Motor neuron (in vitro differentiated cells): Measurements from ENCODE around the gene NCR1. TPM values are rescaled to one million over a fixed set of nuclear protein-coding genes. Genes with fewer than 3 reads are reported as not detected.
"Not testable (repeated sequence)": the region's sequence is repeated elsewhere in the genome, so short reads cannot be mapped to it uniquely, and the experiment has no call there.

ENCODE experiments used
- ATAC-seq, 8 experiments: fragments of 200-7000 bp; cut with Tn5 transposase; replicated peaks in 6 of 8; 2 replicates each; pipeline ENCODE4 v1.8.0; 2021; ENCODE audit warnings: mild to moderate bottlenecking in 8 of 8, moderate library complexity in 8 of 8
- H3K27ac ChIP-seq, 2 donors: fragments of 250-450 bp; sonication (Bioruptor Pico); 2 replicates each; pipeline ENCODE4 v1.9.0; 2021; ENCODE audit warnings: antibody characterized with exemption in 2 of 2, mild to moderate bottlenecking in 2 of 2, moderate library complexity in 1 of 2
- H3K4me1 ChIP-seq, 2 donors: fragments of 250-450 bp; sonication (Bioruptor Pico); replicated peaks in 1 of 2; 2 replicates each; pipeline ENCODE4 v1.6.1; 2021; ENCODE audit warnings: antibody characterized with exemption in 2 of 2, mild to moderate bottlenecking in 2 of 2, moderate library complexity in 1 of 2
- H3K4me3 ChIP-seq, 5 donors: fragments of 250-450 bp; sonication (Bioruptor Pico); 2 replicates each; pipeline ENCODE4 v1.9.0; 2021; ENCODE audit warnings: antibody characterized with exemption in 5 of 5, mild to moderate bottlenecking in 5 of 5, moderate library complexity in 4 of 5
- WGBS, 10 experiments: fragments of 450-650 bp; shearing (Covaris generic); methylation state at CpG; one replicate each; pipeline ENCODE4 v1.0.0; 2022; 5-methylcytosine and 5-hydroxymethylcytosine counted together
- in situ Hi-C, 9 experiments: fragments of 400-800 bp; cut with MboI; loops; one replicate each; pipeline ENCODE4 v1.15.0; 2021; ENCODE audit warnings: low sequenced_read_pairs in 9 of 9, low pct_unique_long_range_greater_than_20kb in 2 of 9; ENCODE audit not compliant: unreplicated experiment in 9 of 9
- total RNA-seq, 8 experiments: library from RNA; unstranded; fragments of 300-600 nt; gene quantifications; 2 replicates each; pipeline versions ENCODE4 v1.2.3 to v1.2.4, GENCODE V29; 2022

The NCR1 gene
- under 1 TPM in 1 of 8 experiments, not detected in 7; 0.14 TPM for total RNA-seq

- ATAC-seq, result peak in 1 of 8 experiments; percentile 35
- 0 to 78% (median 31%) methylated on average over 2 to 7 of the region's 22 CpGs; no CpG with 5 or more reads in 3 of the 10 experiments for WGBS, 10 experiments
- in situ Hi-C loops, result no loop called here
Observed at GRCh38 chr19:54905803-54906511, at the start of gene NCR1. Gene NCR1 (plus strand): TSS chr19:54906148. CDS start chr19:54906188, 40 bp downstream.

GRCh38 chr19:54858476-54858875 is 47.5 kb upstream of the NCR1 start:
- H3K4me1 ChIP-seq, in situ Hi-C loops, H3K4me3 ChIP-seq, ATAC-seq, H3K27ac ChIP-seq: not testable (repeated sequence)
- WGBS, 10 experiments, result 20 to 33% methylated on average over 1 of the region's 3 CpGs; no CpG with 5 or more reads in 8 of the 10 experiments

More at GRCh38 chr19:54905803-54906511, at the start of gene NCR1:
- Histone ChIP-seq H3K27ac (no peak within 1 kb of the TSS), H3K4me1 (no peaks in the 10 kb centered on the region), H3K4me3 (no peak within 1 kb of the TSS)

GRCh38 chr19:54859421-54859820 is 46.5 kb upstream of the NCR1 start:
- WGBS, 10 experiments, result 0 to 80% (median 32%) methylated on average over 1 to 4 of the region's 7 CpGs; no CpG with 5 or more reads in 4 of the 10 experiments
- H3K27ac ChIP-seq, H3K4me3 ChIP-seq, H3K4me1 ChIP-seq, in situ Hi-C loops, ATAC-seq: not testable (repeated sequence)

GRCh38 chr19:54863459-54863858 is 42.5 kb upstream of the NCR1 start:
- H3K4me3 ChIP-seq, H3K27ac ChIP-seq, in situ Hi-C loops, H3K4me1 ChIP-seq, ATAC-seq: not testable (repeated sequence)
- WGBS, 10 experiments, result no CpG with 5 or more reads among the region's 3 CpGs

- in situ Hi-C loops, result no loop called here
- H3K4me1 ChIP-seq, result no peaks in the 10 kb centered on the region
- 0 to 60% (median 36%) methylated on average over 1 to 3 of the region's 3 CpGs; no CpG with 5 or more reads in 3 of the 10 experiments for WGBS, 10 experiments
- H3K27ac ChIP-seq, result no peak overlapping the region
- no peak overlapping the region for H3K4me3 ChIP-seq
- no peak for ATAC-seq
Observed at GRCh38 chr19:54871696-54872095, 34.3 kb upstream of the NCR1 start.

GRCh38 chr19:54873990-54874389 is 32.0 kb upstream of the NCR1 start, which contains the start of gene FCAR:
Gene FCAR (plus strand): TSS chr19:54874235. CDS start chr19:54874290, 55 bp downstream.
- 10 to 80% (median 38%) methylated on average over 1 to 8 of the region's 8 CpGs; no CpG with 5 or more reads in 2 of the 10 experiments for WGBS, 10 experiments
- Histone ChIP-seq H3K27ac (no peak within 1 kb of the TSS), H3K4me1 (no peaks in the 10 kb centered on the region), H3K4me3 (no peak within 1 kb of the TSS)
- in situ Hi-C loops, result no loop called here
- ATAC-seq, result no peak

GRCh38 chr19:54875506-54875905 is 30.4 kb upstream of the NCR1 start:
- Histone ChIP-seq H3K27ac (no peak overlapping the region), H3K4me1 (no peaks in the 10 kb centered on the region), H3K4me3 (no peak overlapping the region)
- in situ Hi-C loops, result no loop called here
- 0 to 86% (median 17%) methylated on average over 1 to 2 of the region's 2 CpGs; no CpG with 5 or more reads in 1 of the 10 experiments for WGBS, 10 experiments
- no peak for ATAC-seq

GRCh38 chr19:54877471-54877870 is 28.5 kb upstream of the NCR1 start:
- no peak overlapping the region for H3K27ac ChIP-seq
- ATAC-seq, result no peak
- H3K4me1 ChIP-seq, result no peaks in the 10 kb centered on the region
- WGBS, 10 experiments, result 0 to 39% (median 23%) methylated on average over 1 to 3 of the region's 3 CpGs; no CpG with 5 or more reads in 1 of the 10 experiments
- in situ Hi-C loops, result no loop called here
- no peak overlapping the region for H3K4me3 ChIP-seq

GRCh38 chr19:54881884-54882283 is 24.1 kb upstream of the NCR1 start:
- WGBS, 10 experiments, result 0 to 80% methylated on average over 1 of the region's 6 CpGs; no CpG with 5 or more reads in 8 of the 10 experiments
- Histone ChIP-seq H3K4me1 (no peaks in the 10 kb centered on the region), H3K27ac (no peak overlapping the region), H3K4me3 (no peak overlapping the region)
- in situ Hi-C loops, result no loop called here
- ATAC-seq, result no peak

GRCh38 chr19:54882758-54883157 is 23.2 kb upstream of the NCR1 start:
- WGBS, 10 experiments, result 15 to 72% (median 31%) methylated on average over 1 to 7 of the region's 7 CpGs; no CpG with 5 or more reads in 1 of the 10 experiments
- H3K27ac ChIP-seq, result no peak overlapping the region
- ATAC-seq, result no peak
- no peak overlapping the region for H3K4me3 ChIP-seq
- in situ Hi-C loops, result no loop called here
- no peaks in the 10 kb centered on the region for H3K4me1 ChIP-seq

GRCh38 chr19:54883228-54883627 is 22.7 kb upstream of the NCR1 start:
- no peak overlapping the region for H3K4me3 ChIP-seq
- WGBS, 10 experiments, result 17 to 80% (median 40%) methylated on average over 1 to 4 of the region's 9 CpGs; no CpG with 5 or more reads in 5 of the 10 experiments
- H3K4me1 ChIP-seq, result no peaks in the 10 kb centered on the region
- in situ Hi-C loops, result no loop called here
- no peak for ATAC-seq
- no peak overlapping the region for H3K27ac ChIP-seq

- H3K27ac ChIP-seq, result no peak overlapping the region
- H3K4me1 ChIP-seq, result no peaks in the 10 kb centered on the region
- ATAC-seq, result no peak
- H3K4me3 ChIP-seq, result no peak overlapping the region
- 0 to 100% (median 69%) methylated on average over 1 to 7 of the region's 10 CpGs; no CpG with 5 or more reads in 3 of the 10 experiments for WGBS, 10 experiments
- in situ Hi-C loops, result no loop called here
Observed at GRCh38 chr19:54888239-54888638, 17.7 kb upstream of the NCR1 start.

GRCh38 chr19:54889566-54889965 is 16.4 kb upstream of the NCR1 start:
- Histone ChIP-seq H3K27ac (no peak overlapping the region), H3K4me3 (no peak overlapping the region), H3K4me1 (no peaks in the 10 kb centered on the region)
- in situ Hi-C loops, result no loop called here
- no peak for ATAC-seq
- WGBS, 10 experiments, result 27 to 85% (median 66%) methylated on average over 1 to 9 of the region's 11 CpGs; no CpG with 5 or more reads in 2 of the 10 experiments
